Endothelial cell of umbilical vein (primary cell): ENCODE measurements around the gene LGR6.

ENCODE experiments used
- CTCF ChIP-seq, 2 donors: IDR thresholded peaks; 1 replicate in 1 of 2; 2 replicates in 1 of 2; pipeline ENCODE4 v1.5.1; 2011; ENCODE audit warnings: low read length in 2 of 2, mild to moderate bottlenecking in 2 of 2, moderate library complexity in 2 of 2, control low read depth in 1 of 2, inconsistent platforms in 1 of 2, low read depth in 1 of 2; ENCODE audit not compliant: insufficient read depth in 1 of 2; ENCODE audit errors: extremely low read depth in 1 of 2
- JUN ChIP-seq: IDR thresholded peaks from 2 replicates; pipeline ENCODE4 v1.6.1; 2011; ENCODE audit warnings: borderline replicate concordance, low read depth; ENCODE audit not compliant: insufficient read length, insufficient read depth
- MAX ChIP-seq: IDR thresholded peaks from 2 replicates; pipeline ENCODE4 v1.6.1; 2011; ENCODE audit not compliant: insufficient read depth, insufficient read length
- POLR2AphosphoS5 ChIP-seq: IDR thresholded peaks from 2 replicates; pipeline ENCODE4 v1.6.1; 2012; ENCODE audit warnings: low read depth, mild to moderate bottlenecking, control low read depth, low read length, moderate library complexity; ENCODE audit not compliant: insufficient read depth

GRCh38 chr1:202201266-202201665, 7.7 kb downstream of the LGR6 start:
- TF ChIP-seq JUN: no peak
- TF ChIP-seq CTCF (IDR thresholded peaks at IDR 0.05; ENCODE audit: extremely low read depth in 1 of 2, insufficient read depth in 1 of 2, low read depth in 1 of 2, low read length in 2 of 2): no peak
- TF ChIP-seq POLR2AphosphoS5: no peak
- TF ChIP-seq MAX: no peak
